ENCODE results near the gene C4orf36. TPM values are rescaled to one million over a fixed set of nuclear protein-coding genes. Genes with fewer than 3 reads are reported as not detected.
A peak's percentile ranks its signal among the peaks of the same experiment; 100 is the strongest.

Gene C4orf36
- total and polyA plus RNA-seq, 2 of the 4 experiments (the other 2 are of a cell fraction), result 0.18 to 0.41 TPM

GRCh38 chr4:86833615-86834014 lies 58.6 kb downstream of the C4orf36 start:
- Histone ChIP-seq H3K9me1 (ENCODE audit: insufficient read depth, low read length) (peaks cover 23% of the 10 kb centered on the region), H2AK9ac (replicated peaks; ENCODE audit: low read depth, low read length, poor library complexity) (no peak overlapping the region), H2BK120ac (ENCODE audit: low read depth, low read length) (peak overlapping the region; percentile 78), H3K4me3 (ENCODE audit: insufficient read depth, low read depth, low read length) (no peak overlapping the region), H3K27me3 (ENCODE audit: control insufficient read depth, insufficient read depth, low read length) (no peaks in the 10 kb centered on the region), H3K9ac (ENCODE audit: low read depth, low read length) (no peak overlapping the region), H4K8ac (ENCODE audit: low read depth in 2 of 2, low read length in 2 of 2) (peak overlapping the region in 1 of 2 experiments; percentile 73; a peak in 2 of 4 replicates), H3K56ac (ENCODE audit: extremely low read depth, insufficient read depth, low read length) (no peak overlapping the region), H4K20me1 (ENCODE audit: insufficient read depth, low read length) (no peaks in the 10 kb centered on the region), H3K14ac (replicated peaks; ENCODE audit: low read depth, low read length) (no peak overlapping the region), H2BK5ac (ENCODE audit: low read depth, low read length, poor library complexity, severe bottlenecking) (no peak overlapping the region), H3K27ac (ENCODE audit: insufficient read depth, low read length) (no peak overlapping the region), H2AFZ (replicated peaks; ENCODE audit: low read length, poor library complexity) (no peak overlapping the region), H2BK20ac (ENCODE audit: low read depth, low read length) (peak overlapping the region; percentile 92), H3K79me1 (ENCODE audit: low read depth in 1 of 2, low read length in 2 of 2) (no peaks in the 10 kb centered on the region), H3K9me3 (ENCODE audit: control insufficient read depth, insufficient read depth, low read length) (0 out of 2 replicates have a peak, but pooled peaks cover 2% of the 10 kb centered on the region), H3K36me3 (ENCODE audit: control insufficient read depth, insufficient read depth, low read length) (no peaks in the 10 kb centered on the region), H3K23ac (ENCODE audit: low read depth, low read length) (no peak overlapping the region), H3K18ac (ENCODE audit: low read depth, low read length) (peak overlapping the region; percentile 79), H3K4me2 (ENCODE audit: low read depth, low read length) (no peak overlapping the region), H2AK5ac (ENCODE audit: low read depth, low read length) (peak overlapping the region; percentile 72; the same call in 1 of the 2 replicates), H4K5ac (ENCODE audit: low read depth, low read length) (no peak overlapping the region), H4K91ac (ENCODE audit: insufficient read depth, low read depth, low read length) (peak overlapping the region; percentile 79; the same call in 1 of the 2 replicates), H3K4ac (ENCODE audit: low read depth, low read length) (peak overlapping the region; percentile 81; the same call in 1 of the 2 replicates), H3K4me1 (ENCODE audit: control insufficient read depth, insufficient read depth, low read length) (peaks cover 25% of the 10 kb centered on the region), H2BK15ac (ENCODE audit: low read depth, low read length) (peak overlapping the region; percentile 84; the same call in 2 of the 3 replicates)
- POLR2A ChIA-PET (ENCODE audit: unreplicated experiment), result no interaction called here
- TF ChIP-seq SMC3 (IDR thresholded peaks at IDR 0.05; ENCODE audit: low read depth, low read length), result no peak
- TF ChIP-seq, protein P1, sequence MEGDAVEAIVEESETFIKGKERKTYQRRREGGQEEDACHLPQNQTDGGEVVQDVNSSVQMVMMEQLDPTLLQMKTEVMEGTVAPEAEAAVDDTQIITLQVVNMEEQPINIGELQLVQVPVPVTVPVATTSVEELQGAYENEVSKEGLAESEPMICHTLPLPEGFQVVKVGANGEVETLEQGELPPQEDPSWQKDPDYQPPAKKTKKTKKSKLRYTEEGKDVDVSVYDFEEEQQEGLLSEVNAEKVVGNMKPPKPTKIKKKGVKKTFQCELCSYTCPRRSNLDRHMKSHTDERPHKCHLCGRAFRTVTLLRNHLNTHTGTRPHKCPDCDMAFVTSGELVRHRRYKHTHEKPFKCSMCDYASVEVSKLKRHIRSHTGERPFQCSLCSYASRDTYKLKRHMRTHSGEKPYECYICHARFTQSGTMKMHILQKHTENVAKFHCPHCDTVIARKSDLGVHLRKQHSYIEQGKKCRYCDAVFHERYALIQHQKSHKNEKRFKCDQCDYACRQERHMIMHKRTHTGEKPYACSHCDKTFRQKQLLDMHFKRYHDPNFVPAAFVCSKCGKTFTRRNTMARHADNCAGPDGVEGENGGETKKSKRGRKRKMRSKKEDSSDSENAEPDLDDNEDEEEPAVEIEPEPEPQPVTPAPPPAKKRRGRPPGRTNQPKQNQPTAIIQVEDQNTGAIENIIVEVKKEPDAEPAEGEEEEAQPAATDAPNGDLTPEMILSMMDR (conservative IDR thresholded peaks at IDR 0.05; ENCODE audit: low read depth, low read length), result no peak
- no peak for TF ChIP-seq NFE2L2 (IDR thresholded peaks at IDR 0.05; ENCODE audit: low read depth, low read length)
- TF ChIP-seq RCOR1 (IDR thresholded peaks at IDR 0.05; ENCODE audit: insufficient replicate concordance, low read length), result no peak
- TF ChIP-seq MAFK (IDR thresholded peaks at IDR 0.05; ENCODE audit: low read depth, low read length), result no peak
- no peak for TF ChIP-seq CEBPB (IDR thresholded peaks at IDR 0.05; ENCODE audit: low read depth, low read length)
- TF ChIP-seq FOS (IDR thresholded peaks at IDR 0.05; ENCODE audit: low read depth, low read length), result no peak
- TF ChIP-seq CHD1 (IDR thresholded peaks at IDR 0.05; ENCODE audit: low read depth, low read length), result no peak
- TF ChIP-seq ELK1 (IDR thresholded peaks at IDR 0.05; ENCODE audit: borderline replicate concordance, low read depth, low read length), result no peak
- TF ChIP-seq RAD21 (IDR thresholded peaks at IDR 0.05; ENCODE audit: low read length), result no peak
- TF ChIP-seq USF2 (IDR thresholded peaks at IDR 0.05; ENCODE audit: low read depth, low read length), result no peak
- TF ChIP-seq MXI1 (IDR thresholded peaks at IDR 0.05; ENCODE audit: borderline replicate concordance, low read depth, low read length), result no peak
- TF ChIP-seq MAZ (IDR thresholded peaks at IDR 0.05; ENCODE audit: borderline replicate concordance, low read depth, low read length), result no peak
- no peak for TF ChIP-seq BHLHE40 (IDR thresholded peaks at IDR 0.05; ENCODE audit: low read depth, low read length)
- TF ChIP-seq POLR2A (IDR thresholded peaks at IDR 0.05; ENCODE audit: low read depth, low read length), result no peak
- no peak for TF ChIP-seq RFX5 (IDR thresholded peaks at IDR 0.05; ENCODE audit: low read depth, low read length)
- no TSS peak for BruUV-seq (replicated peaks)
- CTCF ChIA-PET, result no interaction called here
- intact Hi-C loops (cut with micrococcal nuclease), result loop anchor here (5.0 kb wide), 1 partner anchor 59 kb away; the partner anchor contains the start of gene C4orf36
- DNase-seq (no peak), ATAC-seq (ENCODE audit: low read depth) (no peak)
- dilution Hi-C loops (cut with HindIII; ENCODE audit: low sequenced_read_pairs, unreplicated experiment), result no loop called here
- in situ Hi-C loops (cut with MboI; ENCODE audit: low sequenced_read_pairs), result no loop called here
- WGBS, 2 experiments (ENCODE audit: extremely low coverage in 2 of 2, insufficient read length in 1 of 2), result no CpG with 5 or more reads among the region's 1 CpG

Data from IMR-90 (cell line).